Astrocyte (in vitro differentiated cells and primary cell): Measurements from ENCODE around the gene SLC6A13. TPM values are rescaled to one million over a fixed set of nuclear protein-coding genes. Genes with fewer than 3 reads are reported as not detected.

Experiments
- DNase-seq: peaks from one replicate; pipeline ENCODE4 v3.0.0-alpha.2; 2010; ENCODE audit warnings: low read depth
- FAIRE-seq: peaks from 2 replicates; lab custom pipeline; 2011; peaks lifted over from hg19 to GRCh38; lab: Jason Lieb, UNC
- H2AFZ ChIP-seq: 2 replicates; pipeline ENCODE4 v1.6.0; 2012; ENCODE audit warnings: low read depth, low read length, inconsistent platforms
- H3K27ac ChIP-seq: 2 replicates; pipeline ENCODE4 v1.5.1; 2011; ENCODE audit warnings: low read depth, low read length, inconsistent platforms
- H3K27me3 ChIP-seq: 2 replicates; pipeline ENCODE4 v1.6.0; 2011; ENCODE audit warnings: low read length, inconsistent platforms; ENCODE audit not compliant: insufficient read depth
- H3K36me3 ChIP-seq: 2 replicates; pipeline ENCODE4 v1.5.1; 2011; ENCODE audit warnings: low read length, inconsistent platforms; ENCODE audit not compliant: insufficient read depth
- H3K4me1 ChIP-seq: 2 replicates; pipeline ENCODE4 v1.5.1; 2011; ENCODE audit warnings: low read length, inconsistent platforms; ENCODE audit not compliant: insufficient read depth
- H3K4me2 ChIP-seq: 2 replicates; pipeline ENCODE4 v1.6.0; 2012; ENCODE audit warnings: low read length, inconsistent platforms
- H3K4me3 ChIP-seq: 2 replicates; pipeline ENCODE4 v1.5.1; 2011; ENCODE audit warnings: low read depth, mild to moderate bottlenecking, low read length, inconsistent platforms; ENCODE audit not compliant: insufficient read depth
- H3K79me2 ChIP-seq: 2 replicates; pipeline ENCODE4 v1.6.0; 2012; ENCODE audit warnings: mild to moderate bottlenecking, low read length, inconsistent platforms; ENCODE audit not compliant: insufficient read depth
- H3K9ac ChIP-seq: 2 replicates; pipeline ENCODE4 v1.6.0; 2012; ENCODE audit warnings: mild to moderate bottlenecking, low read length, inconsistent platforms
- H3K9me3 ChIP-seq: 2 replicates; pipeline ENCODE4 v1.5.1; 2012; ENCODE audit warnings: low read depth, mild to moderate bottlenecking, low read length, inconsistent platforms; ENCODE audit not compliant: insufficient read depth
- H4K20me1 ChIP-seq: 2 replicates; pipeline ENCODE4 v1.6.0; 2012; ENCODE audit warnings: low read length, inconsistent platforms; ENCODE audit not compliant: insufficient read depth
- H3K27ac Mint-ChIP-seq: one replicate; pipeline ENCODE4 v1.8.0; 2021; ENCODE audit warnings: mild to moderate bottlenecking, mixed read lengths; ENCODE audit not compliant: unreplicated experiment
- H3K27me3 Mint-ChIP-seq: one replicate; pipeline ENCODE4 v1.8.0; 2021; ENCODE audit warnings: low read depth, mixed read lengths; ENCODE audit not compliant: unreplicated experiment
- H3K36me3 Mint-ChIP-seq: one replicate; pipeline ENCODE4 v1.8.0; 2021; ENCODE audit warnings: low read depth, mixed read lengths; ENCODE audit not compliant: unreplicated experiment
- H3K4me1 Mint-ChIP-seq: one replicate; pipeline ENCODE4 v1.8.0; 2021; ENCODE audit warnings: low read depth, mixed read lengths; ENCODE audit not compliant: unreplicated experiment
- H3K4me3 Mint-ChIP-seq: one replicate; pipeline ENCODE4 v1.8.0; 2021; ENCODE audit warnings: mild to moderate bottlenecking, moderate library complexity, mixed read lengths; ENCODE audit not compliant: unreplicated experiment
- H3K9me3 Mint-ChIP-seq: one replicate; pipeline ENCODE4 v1.8.0; 2021; ENCODE audit warnings: mild to moderate bottlenecking, mixed read lengths; ENCODE audit not compliant: unreplicated experiment
- CTCF ChIP-seq: IDR thresholded peaks from 2 replicates; pipeline ENCODE4 v1.5.1; 2011; ENCODE audit warnings: low read depth, mild to moderate bottlenecking, inconsistent platforms, low read length, moderate library complexity; ENCODE audit not compliant: insufficient read depth
- EZH2 ChIP-seq: IDR thresholded peaks from 2 replicates; pipeline ENCODE4 v1.6.1; 2012; ENCODE audit warnings: mild to moderate bottlenecking, low read length, inconsistent platforms; ENCODE audit not compliant: insufficient read depth
- total RNA-seq: library from RNA; stranded (reverse); gene quantifications from 2 replicates; pipeline ENCODE4 v1.2.1, GENCODE V29; 2021

The SLC6A13 gene
- total RNA-seq, 1 donor from 2014 or later, result 2.6 TPM

- Histone ChIP-seq H3K9me3 (peaks cover 7% of the 10 kb centered on the region), H3K36me3 (no peaks in the 10 kb centered on the region), H2AFZ (no peak overlapping the region), H3K9ac (no peak overlapping the region), H3K27ac (no peak overlapping the region), H3K4me2 (no peak overlapping the region), H3K4me1 (no peaks in the 10 kb centered on the region), H3K4me3 (no peak overlapping the region), H4K20me1 (no peaks in the 10 kb centered on the region), H3K79me2 (no peaks in the 10 kb centered on the region), H3K27me3 (peaks cover 28% of the 10 kb centered on the region)
- FAIRE-seq (no peak), DNase-seq (no peak)
- peaks cover 22% of the 10 kb centered on the region for H3K27me3 Mint-ChIP-seq
- TF ChIP-seq CTCF (no peak), EZH2 (no peak)
- no peaks in the 10 kb centered on the region for H3K4me1 Mint-ChIP-seq
- peaks cover 22% of the 10 kb centered on the region for H3K9me3 Mint-ChIP-seq
- H3K27ac Mint-ChIP-seq, result no peak overlapping the region
- H3K4me3 Mint-ChIP-seq, result no peak overlapping the region
- H3K36me3 Mint-ChIP-seq, result peaks cover 23% of the 10 kb centered on the region
Observed at GRCh38 chr12:234019-234418, 28.6 kb downstream of the SLC6A13 start.

GRCh38 chr12:233615-233968, 29.0 kb downstream of the SLC6A13 start:
- Histone ChIP-seq H3K9me3 (peaks cover 7% of the 10 kb centered on the region), H3K36me3 (no peaks in the 10 kb centered on the region), H3K4me2 (no peak overlapping the region), H3K79me2 (no peaks in the 10 kb centered on the region), H3K27ac (no peak overlapping the region), H3K4me1 (no peaks in the 10 kb centered on the region), H3K4me3 (no peak overlapping the region), H3K27me3 (peaks cover 32% of the 10 kb centered on the region), H4K20me1 (no peaks in the 10 kb centered on the region), H2AFZ (no peak overlapping the region), H3K9ac (no peak overlapping the region)
- Mint-ChIP-seq H3K27ac (no peak overlapping the region), H3K4me3 (no peak overlapping the region), H3K36me3 (peaks cover 23% of the 10 kb centered on the region), H3K27me3 (peaks cover 26% of the 10 kb centered on the region), H3K9me3 (peaks cover 22% of the 10 kb centered on the region), H3K4me1 (no peaks in the 10 kb centered on the region)
- TF ChIP-seq CTCF, result no peak
- TF ChIP-seq EZH2, result no peak
- no peak for DNase-seq
- FAIRE-seq, result no peak

- H3K36me3 ChIP-seq, result no peaks in the 10 kb centered on the region
- no peak for FAIRE-seq
- H3K9me3 ChIP-seq, result peaks cover 4% of the 10 kb centered on the region
- H3K36me3 Mint-ChIP-seq, result peaks cover 20% of the 10 kb centered on the region
- peaks cover 26% of the 10 kb centered on the region for H3K27me3 Mint-ChIP-seq
- DNase-seq, result no peak
- H3K4me1 ChIP-seq, result no peaks in the 10 kb centered on the region
- no peaks in the 10 kb centered on the region for H3K79me2 ChIP-seq
- H3K9me3 Mint-ChIP-seq, result peaks cover 17% of the 10 kb centered on the region
- H3K27ac ChIP-seq, result no peak overlapping the region
- no peak overlapping the region for H3K9ac ChIP-seq
- no peak overlapping the region for H3K4me3 Mint-ChIP-seq
- no peak overlapping the region for H3K4me2 ChIP-seq
- H3K27ac Mint-ChIP-seq, result no peak overlapping the region
- H3K27me3 ChIP-seq, result peaks cover 35% of the 10 kb centered on the region
- no peak overlapping the region for H3K4me3 ChIP-seq
- H4K20me1 ChIP-seq, result no peaks in the 10 kb centered on the region
- TF ChIP-seq CTCF (no peak), EZH2 (no peak)
- no peak overlapping the region for H2AFZ ChIP-seq
- no peaks in the 10 kb centered on the region for H3K4me1 Mint-ChIP-seq
Observed at GRCh38 chr12:232731-233614, 29.7 kb downstream of the SLC6A13 start.
